ENCODE measurements around the gene COMMD9. TPM values are rescaled to one million over a fixed set of nuclear protein-coding genes. Genes with fewer than 3 reads are reported as not detected.
A peak's percentile ranks its signal among the peaks of the same experiment; 100 is the strongest.

Gene COMMD9
- total and polyA plus RNA-seq, 10 of the 15 experiments (the other 5 are each of a cell fraction or from before 2014, with no cell fraction given) = 31.4 to 119 (median 56.2) TPM

DNA sequence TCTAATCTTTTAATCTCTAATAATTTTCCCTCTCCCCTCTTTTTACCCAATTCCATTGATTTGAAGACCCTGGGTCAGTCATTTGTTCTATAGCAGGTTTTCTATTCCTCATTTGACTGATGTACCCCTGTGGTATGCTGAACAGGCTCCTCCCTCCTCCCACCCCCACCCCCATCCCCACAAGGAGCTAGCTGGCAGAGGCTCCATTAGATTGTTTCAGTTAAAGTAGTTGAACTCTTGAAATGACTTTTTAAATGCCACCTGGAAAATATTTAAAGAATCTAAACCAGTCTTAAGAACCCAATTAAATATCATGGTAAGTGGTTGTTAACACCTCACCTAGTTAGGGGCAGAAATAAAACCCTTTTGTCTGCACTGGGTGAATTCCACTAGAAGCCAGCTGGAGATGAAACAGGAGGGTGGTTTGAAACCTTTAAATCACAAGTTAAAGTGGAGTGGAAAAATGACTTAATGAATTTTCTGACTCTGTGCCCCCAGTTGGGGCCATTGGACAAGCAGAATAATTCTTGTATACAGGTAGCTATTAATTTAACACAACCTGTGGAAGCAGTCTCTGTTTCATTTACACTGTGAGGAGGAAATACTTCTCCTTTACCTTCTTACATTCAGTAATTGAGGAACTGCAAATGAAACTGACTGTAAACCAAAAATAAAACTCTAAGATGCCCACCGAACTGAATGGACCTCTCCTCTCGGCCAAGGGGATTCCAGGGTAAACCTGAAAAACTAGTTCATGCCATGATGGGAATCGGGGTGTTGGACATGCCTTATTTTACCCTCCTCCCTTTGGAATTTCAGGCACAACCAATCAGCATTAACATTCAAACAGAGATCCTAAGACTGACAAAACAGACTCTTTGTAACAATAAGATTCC lies 37.5 kb upstream of the COMMD9 start (continued):
- TF ChIP-seq, protein P1, sequence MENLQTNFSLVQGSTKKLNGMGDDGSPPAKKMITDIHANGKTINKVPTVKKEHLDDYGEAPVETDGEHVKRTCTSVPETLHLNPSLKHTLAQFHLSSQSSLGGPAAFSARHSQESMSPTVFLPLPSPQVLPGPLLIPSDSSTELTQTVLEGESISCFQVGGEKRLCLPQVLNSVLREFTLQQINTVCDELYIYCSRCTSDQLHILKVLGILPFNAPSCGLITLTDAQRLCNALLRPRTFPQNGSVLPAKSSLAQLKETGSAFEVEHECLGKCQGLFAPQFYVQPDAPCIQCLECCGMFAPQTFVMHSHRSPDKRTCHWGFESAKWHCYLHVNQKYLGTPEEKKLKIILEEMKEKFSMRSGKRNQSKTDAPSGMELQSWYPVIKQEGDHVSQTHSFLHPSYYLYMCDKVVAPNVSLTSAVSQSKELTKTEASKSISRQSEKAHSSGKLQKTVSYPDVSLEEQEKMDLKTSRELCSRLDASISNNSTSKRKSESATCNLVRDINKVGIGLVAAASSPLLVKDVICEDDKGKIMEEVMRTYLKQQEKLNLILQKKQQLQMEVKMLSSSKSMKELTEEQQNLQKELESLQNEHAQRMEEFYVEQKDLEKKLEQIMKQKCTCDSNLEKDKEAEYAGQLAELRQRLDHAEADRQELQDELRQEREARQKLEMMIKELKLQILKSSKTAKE (IDR thresholded peaks at IDR 0.05; ENCODE audit: low read depth, poor library complexity, severe bottlenecking) = peak; percentile 21
- TF ChIP-seq RFX5 (IDR thresholded peaks at IDR 0.05; ENCODE audit: low read depth, low read length) = no peak
- TF ChIP-seq SREBF2 (IDR thresholded peaks at IDR 0.05; ENCODE audit: low read length) = no peak
- TF ChIP-seq TCF7 (IDR thresholded peaks at IDR 0.05; ENCODE audit: borderline replicate concordance) = no peak
- TF ChIP-seq, protein P2, sequence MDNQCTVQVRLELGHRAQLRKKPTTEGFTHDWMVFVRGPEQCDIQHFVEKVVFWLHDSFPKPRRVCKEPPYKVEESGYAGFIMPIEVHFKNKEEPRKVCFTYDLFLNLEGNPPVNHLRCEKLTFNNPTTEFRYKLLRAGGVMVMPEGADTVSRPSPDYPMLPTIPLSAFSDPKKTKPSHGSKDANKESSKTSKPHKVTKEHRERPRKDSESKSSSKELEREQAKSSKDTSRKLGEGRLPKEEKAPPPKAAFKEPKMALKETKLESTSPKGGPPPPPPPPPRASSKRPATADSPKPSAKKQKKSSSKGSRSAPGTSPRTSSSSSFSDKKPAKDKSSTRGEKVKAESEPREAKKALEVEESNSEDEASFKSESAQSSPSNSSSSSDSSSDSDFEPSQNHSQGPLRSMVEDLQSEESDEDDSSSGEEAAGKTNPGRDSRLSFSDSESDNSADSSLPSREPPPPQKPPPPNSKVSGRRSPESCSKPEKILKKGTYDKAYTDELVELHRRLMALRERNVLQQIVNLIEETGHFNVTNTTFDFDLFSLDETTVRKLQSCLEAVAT (IDR thresholded peaks at IDR 0.05) = no peak
- peak; percentile 90 for TF ChIP-seq SPI1 (IDR thresholded peaks at IDR 0.05; ENCODE audit: borderline replicate concordance, insufficient read depth, low read depth, low read length)
- TF ChIP-seq, protein P3, sequence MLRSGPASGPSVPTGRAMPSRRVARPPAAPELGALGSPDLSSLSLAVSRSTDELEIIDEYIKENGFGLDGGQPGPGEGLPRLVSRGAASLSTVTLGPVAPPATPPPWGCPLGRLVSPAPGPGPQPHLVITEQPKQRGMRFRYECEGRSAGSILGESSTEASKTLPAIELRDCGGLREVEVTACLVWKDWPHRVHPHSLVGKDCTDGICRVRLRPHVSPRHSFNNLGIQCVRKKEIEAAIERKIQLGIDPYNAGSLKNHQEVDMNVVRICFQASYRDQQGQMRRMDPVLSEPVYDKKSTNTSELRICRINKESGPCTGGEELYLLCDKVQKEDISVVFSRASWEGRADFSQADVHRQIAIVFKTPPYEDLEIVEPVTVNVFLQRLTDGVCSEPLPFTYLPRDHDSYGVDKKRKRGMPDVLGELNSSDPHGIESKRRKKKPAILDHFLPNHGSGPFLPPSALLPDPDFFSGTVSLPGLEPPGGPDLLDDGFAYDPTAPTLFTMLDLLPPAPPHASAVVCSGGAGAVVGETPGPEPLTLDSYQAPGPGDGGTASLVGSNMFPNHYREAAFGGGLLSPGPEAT (IDR thresholded peaks at IDR 0.05; ENCODE audit: low read depth) = peak; percentile 32; the same call in 1 of the 2 replicates
- no peak for TF ChIP-seq SRF (IDR thresholded peaks at IDR 0.05; ENCODE audit: low read depth in 2 of 2, low read length in 2 of 2)
- TF ChIP-seq, protein P4, sequence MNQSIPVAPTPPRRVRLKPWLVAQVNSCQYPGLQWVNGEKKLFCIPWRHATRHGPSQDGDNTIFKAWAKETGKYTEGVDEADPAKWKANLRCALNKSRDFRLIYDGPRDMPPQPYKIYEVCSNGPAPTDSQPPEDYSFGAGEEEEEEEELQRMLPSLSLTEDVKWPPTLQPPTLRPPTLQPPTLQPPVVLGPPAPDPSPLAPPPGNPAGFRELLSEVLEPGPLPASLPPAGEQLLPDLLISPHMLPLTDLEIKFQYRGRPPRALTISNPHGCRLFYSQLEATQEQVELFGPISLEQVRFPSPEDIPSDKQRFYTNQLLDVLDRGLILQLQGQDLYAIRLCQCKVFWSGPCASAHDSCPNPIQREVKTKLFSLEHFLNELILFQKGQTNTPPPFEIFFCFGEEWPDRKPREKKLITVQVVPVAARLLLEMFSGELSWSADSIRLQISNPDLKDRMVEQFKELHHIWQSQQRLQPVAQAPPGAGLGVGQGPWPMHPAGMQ (IDR thresholded peaks at IDR 0.05; ENCODE audit: borderline replicate concordance) = no peak
- no peak for TF ChIP-seq NR2C2 (IDR thresholded peaks at IDR 0.05; ENCODE audit: borderline replicate concordance, control insufficient read depth, insufficient read length, low read depth)
- TF ChIP-seq MEF2A (IDR thresholded peaks at IDR 0.05; ENCODE audit: insufficient read depth, low read depth, low read length) = 0 out of 2 replicates have a peak, but pooled peaks have one; percentile 41
- TF ChIP-seq MYC (IDR thresholded peaks at IDR 0.05; ENCODE audit: insufficient read depth, insufficient read length, insufficient replicate concordance, low read length, severe bottlenecking) = no peak
- TF ChIP-seq USF1 (IDR thresholded peaks at IDR 0.05; ENCODE audit: borderline replicate concordance, extremely low read length, insufficient read depth, low read depth, low read length) = no peak
- no peak for TF ChIP-seq CBX5 (IDR thresholded peaks at IDR 0.05; ENCODE audit: low read depth)
- no peak for TF ChIP-seq CTCF (IDR thresholded peaks at IDR 0.05 in 2 of 3, conservative IDR thresholded peaks at IDR 0.05 in 1 of 3; ENCODE audit: control insufficient read depth in 2 of 3, extremely low read depth in 1 of 3, insufficient read depth in 1 of 3, low read depth in 3 of 3, low read length in 3 of 3)
- TF ChIP-seq CHD1 (IDR thresholded peaks at IDR 0.05; ENCODE audit: low read depth, low read length) = no peak
